Daoy (cell line): Measurements from ENCODE around the gene PLXNC1. TPM values are rescaled to one million over a fixed set of nuclear protein-coding genes. Genes with fewer than 3 reads are reported as not detected.

Experiments used
- DNase-seq: peaks from one replicate; pipeline ENCODE4 v3.0.0-alpha.2; 2015; ENCODE audit warnings: low read depth
- total RNA-seq: library from RNA; depleted of rRNA; stranded (reverse); fragments of >200 nt; shearing (Covaris generic); gene quantifications from 2 replicates; pipeline ENCODE4 v1.2.3, GENCODE V29; 2014

The PLXNC1 gene
- total RNA-seq, 1 experiment from 2014 or later = 2.1 TPM

- DNase-seq = no peak
These were observed 192.2 kb downstream of the PLXNC1 start for GRCh38 chr12:94340573-94340972.

- no peak for DNase-seq
These were observed 204.8 kb downstream of the PLXNC1 start for GRCh38 chr12:94353130-94353529.
